IgD-negative memory B cell (primary cell): ENCODE measurements around the gene RIMBP2. TPM values are rescaled to one million over a fixed set of nuclear protein-coding genes. Genes with fewer than 3 reads are reported as not detected.
"Not testable (repeated sequence)": the region's sequence is repeated elsewhere in the genome, so short reads cannot be mapped to it uniquely, and the experiment has no call there.

Experiments used
- H3K27ac Mint-ChIP-seq, 3 donors: one replicate each; pipeline ENCODE4 v1.8.0; 2020 to 2022; ENCODE audit warnings: mild to moderate bottlenecking in 3 of 3, mixed read lengths in 3 of 3, moderate library complexity in 1 of 3
- H3K27me3 Mint-ChIP-seq: one replicate; pipeline ENCODE4 v1.8.0; 2021; ENCODE audit warnings: mixed read lengths
- H3K36me3 Mint-ChIP-seq: one replicate; pipeline ENCODE4 v1.8.0; 2020; ENCODE audit warnings: mild to moderate bottlenecking, mixed read lengths
- H3K4me1 Mint-ChIP-seq, 3 donors: one replicate each; pipeline ENCODE4 v1.8.0; 2020 to 2022; ENCODE audit warnings: mixed read lengths in 3 of 3, mild to moderate bottlenecking in 1 of 3
- H3K4me3 Mint-ChIP-seq, 4 donors: one replicate each; pipeline ENCODE4 v1.8.0; 2020 to 2022; ENCODE audit warnings: mild to moderate bottlenecking in 4 of 4, mixed read lengths in 4 of 4, moderate library complexity in 3 of 4
- H3K9me3 Mint-ChIP-seq, 3 donors: one replicate each; pipeline ENCODE4 v1.8.0; 2020 to 2021; ENCODE audit warnings: mixed read lengths in 3 of 3, mild to moderate bottlenecking in 1 of 3
- polyA plus RNA-seq: library from polyadenylated mRNA; unstranded; fragments of 300-500 nt; fragmentation: Illumina TruSeq; gene quantifications from one replicate; pipeline ENCODE4 v1.2.3, GENCODE V29; 2021

The RIMBP2 gene
- polyA plus RNA-seq, 1 donor from 2014 or later, result not detected

- peaks cover 0 to 2% (median 0%) of the 10 kb centered on the region in 3 donors for H3K4me1 Mint-ChIP-seq
- peaks cover 3 to 11% (median 4%) of the 10 kb centered on the region in 3 donors for H3K9me3 Mint-ChIP-seq
- no peaks in the 10 kb centered on the region for H3K36me3 Mint-ChIP-seq
- H3K27me3 Mint-ChIP-seq, result peaks cover 5% of the 10 kb centered on the region
- H3K27ac Mint-ChIP-seq, result no peak overlapping the region
- H3K4me3 Mint-ChIP-seq, result no peak overlapping the region
These were observed 123.5 kb downstream of the RIMBP2 start for GRCh38 chr12:130592641-130593040.

DNA sequence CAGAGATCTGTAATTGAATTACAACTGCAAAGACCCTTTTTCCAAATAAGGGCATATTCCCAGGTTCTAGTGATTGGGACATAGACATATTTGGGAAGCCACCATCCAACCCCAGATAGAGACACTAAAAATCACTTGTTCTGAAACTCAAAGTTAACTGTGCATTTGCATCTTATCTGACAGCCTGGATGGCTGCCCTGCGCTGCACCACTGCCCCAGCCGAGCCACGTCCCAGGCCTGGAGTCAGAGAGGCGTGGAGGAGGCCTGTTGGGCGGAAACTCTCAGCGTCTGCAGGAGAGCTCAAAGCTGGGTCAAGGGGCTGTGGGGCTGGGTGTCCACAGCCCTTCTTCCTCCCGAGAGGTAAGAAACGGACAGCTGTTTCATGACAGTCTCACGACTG, 124.4 kb downstream of the RIMBP2 start:
- peaks cover 0 to 7% (median 4%) of the 10 kb centered on the region in 3 donors for H3K9me3 Mint-ChIP-seq
- peaks cover 5% of the 10 kb centered on the region for H3K27me3 Mint-ChIP-seq
- H3K27ac Mint-ChIP-seq, result no peak overlapping the region
- H3K4me1 Mint-ChIP-seq, result peaks cover 0 to 2% (median 0%) of the 10 kb centered on the region in 3 donors
- no peaks in the 10 kb centered on the region for H3K36me3 Mint-ChIP-seq
- H3K4me3 Mint-ChIP-seq, result no peak overlapping the region

DNA sequence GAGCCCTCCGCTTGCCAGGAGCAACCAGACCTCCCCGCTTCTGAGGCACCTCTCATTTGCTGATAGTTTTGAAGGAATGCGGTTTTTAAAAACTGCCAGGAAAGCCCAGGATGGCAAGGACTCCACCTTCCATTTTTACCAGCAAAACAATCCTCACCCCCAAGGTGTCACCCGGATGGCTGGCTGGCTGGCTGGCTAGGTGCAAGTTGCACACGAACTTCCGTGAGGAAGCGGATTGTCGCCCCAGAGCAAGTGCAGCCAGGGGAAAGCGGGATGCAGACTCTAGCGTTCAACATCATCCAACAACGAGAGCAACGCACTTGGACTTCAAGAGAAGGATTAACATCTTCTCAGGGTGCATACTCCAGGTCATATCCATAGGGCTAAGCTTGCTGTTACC, 125.4 kb downstream of the RIMBP2 start:
- no peak overlapping the region for H3K27ac Mint-ChIP-seq
- peaks cover 5% of the 10 kb centered on the region for H3K27me3 Mint-ChIP-seq
- H3K9me3 Mint-ChIP-seq, result peaks cover 0 to 5% (median 4%) of the 10 kb centered on the region in 3 donors
- peaks cover 0 to 2% (median 0%) of the 10 kb centered on the region in 3 donors for H3K4me1 Mint-ChIP-seq
- H3K4me3 Mint-ChIP-seq, result no peak overlapping the region
- H3K36me3 Mint-ChIP-seq, result no peaks in the 10 kb centered on the region

DNA sequence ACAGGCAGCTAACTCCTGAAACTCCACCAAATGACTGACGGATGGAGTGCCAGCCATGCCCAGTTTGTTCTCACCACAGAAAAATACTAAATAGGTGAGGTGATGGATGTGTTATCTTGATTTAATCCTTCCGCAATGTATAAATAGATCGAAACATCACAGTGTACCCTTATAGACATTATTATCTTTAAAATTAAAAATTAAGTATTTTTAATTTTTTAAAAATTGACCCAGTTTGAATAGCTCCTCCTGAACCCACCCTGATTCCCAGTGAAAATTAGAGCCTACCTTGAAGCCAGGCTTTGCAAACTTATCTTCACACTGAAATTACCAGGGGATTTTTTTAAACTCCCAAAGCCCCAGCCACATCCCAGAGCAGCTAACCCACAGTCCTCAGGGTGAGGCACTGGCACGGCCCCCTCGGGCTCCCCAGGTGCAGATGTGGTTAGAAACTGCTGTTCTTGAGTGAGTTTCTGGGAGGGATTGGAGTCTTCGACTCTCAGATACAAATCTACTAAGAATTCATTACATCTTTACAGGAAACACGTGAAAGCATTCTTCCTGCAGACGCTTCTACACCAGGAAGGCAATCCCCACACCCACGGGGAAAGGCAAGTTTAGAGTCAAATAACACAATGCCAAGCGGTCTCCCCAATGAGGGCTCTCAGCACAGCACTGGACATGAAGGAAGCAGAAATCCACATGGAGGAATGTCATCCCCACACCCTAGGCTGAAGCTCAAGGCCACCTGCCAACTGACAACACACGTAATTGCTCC, 126.4 kb downstream of the RIMBP2 start:
- Mint-ChIP-seq H3K27ac (no peak overlapping the region), H3K4me1 (peaks cover 0 to 2% (median 0%) of the 10 kb centered on the region in 3 donors), H3K9me3 (peaks cover 0 to 5% (median 4%) of the 10 kb centered on the region in 3 donors), H3K4me3 (no peak overlapping the region), H3K36me3 (no peaks in the 10 kb centered on the region), H3K27me3 (peaks cover 5% of the 10 kb centered on the region)

- peaks cover 0 to 2% (median 0%) of the 10 kb centered on the region in 3 donors for H3K4me1 Mint-ChIP-seq
- peaks cover 5% of the 10 kb centered on the region for H3K27me3 Mint-ChIP-seq
- H3K27ac Mint-ChIP-seq, result no peak overlapping the region
- no peak overlapping the region for H3K4me3 Mint-ChIP-seq
- no peaks in the 10 kb centered on the region for H3K36me3 Mint-ChIP-seq
- peaks cover 0 to 4% (median 3%) of the 10 kb centered on the region in 3 donors for H3K9me3 Mint-ChIP-seq
These were observed 127.2 kb downstream of the RIMBP2 start for GRCh38 chr12:130588696-130589539.

DNA sequence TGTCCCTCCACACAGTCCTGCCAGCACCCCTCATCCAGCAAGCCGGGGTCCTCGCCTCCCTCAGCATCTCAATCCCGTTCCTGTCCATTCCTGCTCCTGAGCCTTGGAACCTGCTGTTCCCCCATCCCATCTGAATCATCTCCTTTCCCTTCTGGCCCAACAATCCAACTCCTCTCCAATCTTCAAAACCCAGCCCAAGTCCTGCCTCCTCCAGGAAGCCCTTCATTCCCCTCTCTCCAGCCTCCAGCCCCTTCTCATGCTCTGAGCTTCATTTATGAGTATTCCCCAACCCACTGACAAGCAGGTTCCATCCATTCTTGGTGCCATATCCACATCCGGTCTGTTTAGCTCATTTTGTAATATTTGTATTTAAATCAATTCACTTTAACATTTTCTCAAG, 128.1 kb downstream of the RIMBP2 start:
- Mint-ChIP-seq H3K27me3 (peaks cover 2% of the 10 kb centered on the region), H3K27ac (no peak overlapping the region), H3K36me3 (no peaks in the 10 kb centered on the region), H3K4me3 (peak overlapping the region in 1 of 4 donors; percentile 6), H3K4me1 (no peaks in the 10 kb centered on the region), H3K9me3 (peaks cover 0 to 4% (median 0%) of the 10 kb centered on the region in 3 donors)

DNA sequence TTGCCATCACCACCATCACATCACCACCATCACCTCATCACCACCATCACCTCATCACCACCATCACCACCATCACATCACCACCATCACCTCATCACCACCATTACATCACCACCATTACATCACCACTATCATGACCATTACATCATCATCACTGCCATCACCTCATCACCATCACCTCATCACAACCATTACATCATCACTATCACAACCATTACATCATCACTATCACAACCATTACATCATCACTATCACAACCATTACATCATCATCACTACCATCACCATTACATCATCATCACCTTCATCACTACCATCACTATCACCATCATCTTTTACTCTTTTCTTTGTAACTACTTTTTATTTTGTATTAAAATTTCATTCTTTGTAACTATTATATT, 131.6 kb downstream of the RIMBP2 start:
- H3K36me3 Mint-ChIP-seq, H3K4me3 Mint-ChIP-seq, H3K27me3 Mint-ChIP-seq, H3K27ac Mint-ChIP-seq, H3K9me3 Mint-ChIP-seq, H3K4me1 Mint-ChIP-seq: not testable (repeated sequence)

DNA sequence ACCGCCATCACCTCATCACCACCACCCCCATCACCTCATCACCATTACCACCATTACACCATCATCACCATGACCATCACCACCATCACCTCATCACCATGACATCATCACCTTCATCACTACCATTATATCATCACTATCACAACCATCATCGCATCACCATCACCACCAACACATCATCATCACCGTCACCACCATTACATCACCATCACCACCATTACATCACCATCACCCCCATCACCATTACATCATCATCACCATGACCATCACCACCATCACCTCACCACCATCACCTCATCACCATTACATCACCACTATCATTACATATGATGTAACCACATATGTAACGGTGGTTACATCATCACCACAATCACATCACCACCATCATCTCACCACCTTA, 132.3 kb downstream of the RIMBP2 start:
- Mint-ChIP-seq H3K27me3 (peaks cover 2% of the 10 kb centered on the region), H3K36me3 (no peaks in the 10 kb centered on the region), H3K27ac (no peak overlapping the region), H3K9me3 (peaks cover 2 to 4% (median 4%) of the 10 kb centered on the region in 3 donors), H3K4me3 (no peak overlapping the region), H3K4me1 (no peaks in the 10 kb centered on the region)

DNA sequence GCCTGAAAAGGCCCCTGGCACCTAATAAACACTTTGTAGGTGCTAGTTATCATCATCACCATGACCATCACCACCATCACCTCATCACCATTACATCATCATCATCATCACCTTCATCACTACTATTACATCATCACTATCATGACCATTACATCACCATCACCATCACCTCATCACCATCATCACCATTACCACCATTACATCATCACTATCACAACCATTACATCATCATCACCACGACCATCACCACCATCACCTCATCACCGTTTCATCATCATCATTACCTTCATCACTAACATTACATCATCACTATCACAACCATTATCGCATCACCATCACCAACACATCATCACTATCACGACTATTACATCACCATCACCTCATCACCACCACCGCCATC, 132.8 kb downstream of the RIMBP2 start:
- Mint-ChIP-seq H3K9me3 (peaks cover 2 to 8% (median 2%) of the 10 kb centered on the region in 3 donors), H3K4me3 (no peak overlapping the region)

GRCh38 chr12:130582286-130582685, 133.8 kb downstream of the RIMBP2 start:
- no peak overlapping the region for H3K4me3 Mint-ChIP-seq
- H3K9me3 Mint-ChIP-seq, result peaks cover under 1 to 10% (median 2%) of the 10 kb centered on the region in 3 donors
- H3K36me3 Mint-ChIP-seq, result no peaks in the 10 kb centered on the region
- peaks cover 2% of the 10 kb centered on the region for H3K27me3 Mint-ChIP-seq
- no peak overlapping the region for H3K27ac Mint-ChIP-seq
- H3K4me1 Mint-ChIP-seq, result no peaks in the 10 kb centered on the region

More for the DNA sequence above, 132.8 kb downstream of the RIMBP2 start:
- Mint-ChIP-seq H3K36me3 (no peaks in the 10 kb centered on the region), H3K27me3 (peaks cover 2% of the 10 kb centered on the region), H3K4me1 (no peaks in the 10 kb centered on the region), H3K27ac (no peak overlapping the region)

- Mint-ChIP-seq H3K9me3 (peaks cover 1 to 10% (median 2%) of the 10 kb centered on the region in 3 donors), H3K27me3 (peaks cover 2% of the 10 kb centered on the region), H3K27ac (peak overlapping the region in 1 of 3 donors; percentile 71), H3K36me3 (no peaks in the 10 kb centered on the region), H3K4me3 (no peak overlapping the region), H3K4me1 (no peaks in the 10 kb centered on the region)
These were observed 134.3 kb downstream of the RIMBP2 start for GRCh38 chr12:130581782-130582181.

DNA sequence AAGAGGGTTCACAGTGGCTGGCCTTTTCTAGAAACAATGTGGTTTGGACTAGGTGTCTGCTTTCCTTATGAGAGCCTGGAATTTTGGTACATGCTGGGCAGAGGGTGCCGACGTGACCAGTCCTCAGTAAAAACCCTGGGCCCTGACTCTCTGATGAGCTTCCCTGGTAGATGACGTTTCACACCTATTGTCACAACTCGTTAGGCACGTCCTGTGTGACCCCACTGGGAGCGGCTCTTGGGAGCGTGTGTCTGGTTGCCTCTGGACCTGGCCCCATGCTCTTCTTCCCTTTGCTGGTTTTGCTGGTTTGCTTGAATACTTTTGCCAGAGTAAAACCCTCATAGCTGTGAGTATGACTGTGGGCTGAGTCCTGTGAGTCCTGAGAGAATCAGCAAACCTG, 136.9 kb downstream of the RIMBP2 start:
- no peaks in the 10 kb centered on the region for H3K36me3 Mint-ChIP-seq
- H3K27me3 Mint-ChIP-seq, result peaks cover 2% of the 10 kb centered on the region
- H3K4me1 Mint-ChIP-seq, result no peaks in the 10 kb centered on the region
- no peak overlapping the region for H3K4me3 Mint-ChIP-seq
- H3K27ac Mint-ChIP-seq, result no peak overlapping the region
- peaks cover 1 to 10% (median 2%) of the 10 kb centered on the region in 3 donors for H3K9me3 Mint-ChIP-seq

GRCh38 chr12:130577351-130577750, 138.7 kb downstream of the RIMBP2 start:
- peaks cover 1 to 10% (median 4%) of the 10 kb centered on the region in 3 donors for H3K9me3 Mint-ChIP-seq
- H3K36me3 Mint-ChIP-seq, result no peaks in the 10 kb centered on the region
- no peak overlapping the region for H3K27ac Mint-ChIP-seq
- no peaks in the 10 kb centered on the region for H3K4me1 Mint-ChIP-seq
- no peak overlapping the region for H3K4me3 Mint-ChIP-seq
- H3K27me3 Mint-ChIP-seq, result peaks cover 2% of the 10 kb centered on the region

- Mint-ChIP-seq H3K27me3 (no peaks in the 10 kb centered on the region), H3K4me3 (no peak overlapping the region), H3K36me3 (no peaks in the 10 kb centered on the region), H3K4me1 (no peaks in the 10 kb centered on the region), H3K27ac (no peak overlapping the region), H3K9me3 (peaks cover 1 to 10% (median 4%) of the 10 kb centered on the region in 3 donors)
These were observed 139.7 kb downstream of the RIMBP2 start for GRCh38 chr12:130576371-130576816.

- Mint-ChIP-seq H3K4me1 (no peaks in the 10 kb centered on the region), H3K9me3 (peaks cover 1 to 7% (median 2%) of the 10 kb centered on the region in 3 donors), H3K4me3 (no peak overlapping the region), H3K27me3 (no peaks in the 10 kb centered on the region), H3K36me3 (no peaks in the 10 kb centered on the region), H3K27ac (no peak overlapping the region)
These were observed 141.7 kb downstream of the RIMBP2 start for GRCh38 chr12:130574402-130574801.
